ENCODE results near the gene PERP.
"Not testable (repeated sequence)": the region's sequence is repeated elsewhere in the genome, so short reads cannot be mapped to it uniquely, and the experiment has no call there.

Gene PERP

DNA sequence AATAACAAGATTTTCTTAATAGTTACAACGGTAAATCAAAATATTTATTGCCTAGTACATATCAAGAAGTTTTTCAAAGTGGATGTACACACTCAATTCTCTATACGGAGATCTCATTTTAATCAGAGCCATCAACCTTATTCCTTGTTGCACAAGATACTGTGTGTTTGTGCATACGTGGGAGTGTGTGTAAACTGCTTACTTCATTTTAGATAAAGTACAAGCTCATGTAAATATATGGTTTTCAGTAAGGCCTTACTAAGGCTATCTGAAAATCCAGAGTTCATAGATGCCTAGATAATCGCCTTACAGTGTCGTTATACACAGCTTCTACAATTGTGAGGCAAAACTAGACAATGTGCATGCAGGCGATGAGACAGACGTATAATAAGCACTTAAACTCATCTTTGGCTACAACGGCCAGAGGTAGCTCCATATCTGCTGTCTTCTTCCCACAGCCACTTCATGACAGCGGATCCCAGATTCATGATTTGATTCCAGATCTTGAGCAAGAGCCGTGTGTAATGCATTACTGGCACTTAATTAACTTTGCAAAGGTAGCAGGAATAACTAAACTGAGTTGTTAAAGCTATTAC lies 2.5 kb downstream of the PERP start:
- no peak for DNase-seq

DNA sequence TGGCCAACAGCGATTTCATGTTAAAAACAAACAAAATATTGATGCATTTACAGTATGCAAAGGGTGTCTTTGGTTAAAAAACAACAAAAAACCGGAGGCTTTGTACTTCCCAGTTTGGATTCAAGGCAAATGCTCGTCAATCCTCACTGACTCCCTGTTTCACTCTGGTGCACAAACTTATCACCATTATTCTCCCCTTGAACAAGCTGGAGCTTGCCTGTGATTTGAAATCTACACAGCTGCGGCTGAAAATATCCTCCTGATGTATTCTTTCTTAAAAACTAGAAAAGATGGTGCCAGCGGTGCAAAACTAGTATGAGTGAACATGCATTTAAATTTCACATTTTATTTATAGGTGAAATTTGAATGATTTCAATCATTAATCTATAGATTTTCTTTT lies 3.3 kb downstream of the PERP start:
- no peak for DNase-seq

DNA sequence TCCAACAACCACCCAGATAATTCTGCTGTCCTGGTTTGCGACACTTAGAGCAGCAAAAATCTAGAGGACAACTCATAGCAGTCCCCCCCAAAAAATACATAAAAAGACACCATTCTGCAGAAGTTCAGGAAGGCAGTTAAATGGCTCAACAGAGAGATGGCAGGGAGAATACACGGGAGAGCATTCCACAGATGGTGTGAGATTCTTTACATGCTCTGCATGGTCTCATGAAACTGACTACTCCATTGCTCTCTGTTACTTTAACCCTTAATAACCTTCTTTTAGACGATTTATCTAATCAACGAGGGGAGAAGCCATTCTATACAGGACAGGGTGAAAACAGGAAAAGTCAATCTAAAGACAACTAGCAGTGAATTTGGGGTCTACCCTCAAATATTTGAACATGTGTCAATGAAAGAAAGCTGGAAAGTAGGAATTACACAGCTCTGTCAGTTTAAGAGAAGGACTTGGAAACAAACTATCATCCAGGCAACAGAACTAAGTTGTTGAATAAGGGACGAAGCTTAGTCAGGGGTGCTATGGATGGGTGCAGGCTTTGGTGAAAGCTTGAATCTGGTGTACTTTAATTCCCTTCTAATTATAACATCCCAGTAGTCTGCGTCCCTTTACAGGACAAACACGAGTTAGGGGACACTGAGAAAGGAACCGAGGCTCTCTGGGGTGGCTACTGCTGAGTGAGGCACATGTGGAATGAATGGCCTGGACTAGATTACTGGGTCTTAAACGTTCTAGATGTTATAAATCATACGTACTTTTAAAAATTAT lies 5.1 kb downstream of the PERP start:
- no peak for DNase-seq

DNA sequence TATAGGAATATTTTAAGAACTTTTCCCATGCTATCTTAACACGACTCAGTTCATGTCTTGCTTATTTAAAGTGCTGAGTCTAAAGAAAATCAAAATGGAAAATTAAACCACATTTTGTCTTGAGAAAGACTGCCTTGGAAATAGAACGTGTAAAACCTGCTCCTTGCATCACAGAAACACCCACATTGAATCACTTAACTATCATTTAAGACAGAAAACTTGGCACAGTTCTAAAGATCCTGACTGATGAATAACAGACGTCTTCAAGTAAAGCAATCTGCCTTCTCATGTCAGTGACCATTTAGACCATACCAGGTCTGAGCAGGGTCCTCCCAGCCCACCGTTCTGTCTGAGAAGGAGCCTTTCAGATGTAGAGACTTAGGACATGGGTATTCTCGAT lies 7.4 kb downstream of the PERP start:
- no peak for DNase-seq

DNA sequence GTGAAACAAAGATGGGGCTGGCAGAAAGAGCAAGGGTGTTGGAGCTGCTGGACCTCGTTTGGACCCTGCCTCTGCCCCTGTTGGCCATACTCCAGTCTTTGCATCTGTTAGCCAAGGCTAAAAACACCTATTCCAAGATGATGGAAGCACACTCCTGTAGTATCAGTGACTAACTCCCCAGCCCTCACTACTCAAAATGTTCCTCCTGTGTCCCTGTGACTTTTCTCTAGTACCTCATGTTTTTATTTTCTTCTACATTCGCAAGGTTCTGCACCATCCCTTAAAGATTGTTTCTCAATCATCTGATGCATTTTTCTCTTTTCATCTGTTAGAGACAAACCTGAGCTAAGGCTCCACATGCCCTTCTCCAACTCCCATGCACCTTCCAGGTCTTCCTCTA lies 8.9 kb downstream of the PERP start:
- no peak for DNase-seq

DNA sequence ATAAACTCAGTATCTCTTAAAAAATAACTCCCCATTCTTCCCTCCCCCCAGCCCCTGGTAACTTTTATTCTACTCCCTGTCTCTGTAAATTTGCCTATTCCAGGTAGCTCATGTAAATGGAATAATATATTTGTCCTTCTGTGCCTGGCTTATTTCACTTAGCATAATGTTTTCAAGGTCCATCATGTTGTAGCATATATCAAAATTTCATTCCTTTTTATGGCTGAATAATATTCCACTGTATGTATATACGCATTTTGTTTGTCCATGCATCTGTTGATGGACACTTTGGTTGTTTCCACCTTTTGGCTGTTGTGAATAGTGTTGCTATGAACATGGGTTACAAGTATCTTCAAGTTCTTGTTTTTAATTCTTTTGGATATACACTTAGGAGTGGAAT lies 13.0 kb downstream of the PERP start:
- DNase-seq, result no peak

DNA sequence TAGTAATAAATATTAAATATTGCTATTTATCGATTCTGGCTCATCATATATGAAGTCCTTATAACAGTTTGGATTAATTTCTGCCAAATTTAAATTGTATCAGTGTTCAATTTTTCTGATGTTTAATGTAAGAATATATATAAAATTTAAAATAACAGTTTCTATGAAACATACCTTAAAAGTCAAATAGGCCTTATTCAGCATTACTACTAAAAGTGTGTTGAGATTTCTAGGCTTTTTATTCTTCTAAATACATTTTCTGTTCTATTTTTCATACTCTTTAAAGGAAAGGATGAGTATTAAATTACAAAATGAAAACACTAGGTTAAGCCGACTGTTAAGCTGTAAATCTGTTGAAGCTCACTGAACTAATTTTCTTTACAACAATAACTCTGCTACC lies 13.6 kb downstream of the PERP start:
- DNase-seq, result no peak

DNA sequence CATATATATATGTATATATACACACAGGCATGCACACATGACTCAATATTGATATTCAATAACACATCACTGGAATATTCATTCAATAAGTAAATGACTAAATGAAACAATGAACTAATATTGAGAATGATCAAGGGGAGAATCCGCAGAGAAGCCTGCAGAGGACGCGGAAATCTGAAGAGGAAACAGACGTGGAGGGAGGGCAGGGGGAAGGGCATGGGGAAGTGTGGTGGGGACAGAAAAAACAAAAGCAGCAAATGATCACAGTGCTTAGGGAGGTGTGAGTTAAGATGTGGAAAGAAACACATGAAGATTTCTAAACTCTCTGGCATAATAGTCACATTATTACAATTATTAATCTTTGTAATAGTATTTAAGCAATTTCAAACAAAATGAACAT lies 14.5 kb downstream of the PERP start:
- no peak for DNase-seq

DNA sequence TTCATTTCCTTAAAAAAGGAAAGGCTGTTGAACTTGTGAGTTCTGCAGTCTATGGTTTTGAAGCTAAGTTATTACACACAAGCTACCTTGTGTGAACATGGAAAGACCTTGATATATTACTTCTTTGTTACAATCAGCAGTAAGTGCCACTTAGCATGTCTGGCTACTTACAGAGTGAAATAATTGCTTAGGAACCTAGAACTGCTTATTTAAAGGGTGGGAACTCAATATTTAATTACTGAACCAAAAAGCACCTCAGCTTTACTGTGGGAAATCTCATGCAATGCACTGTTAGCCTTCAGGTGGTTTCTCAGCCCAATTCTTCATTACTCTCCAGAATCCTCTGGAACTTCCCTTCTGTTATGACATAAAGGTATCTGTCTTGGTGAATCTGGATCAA lies 17.9 kb downstream of the PERP start:
- no peak for DNase-seq

DNA sequence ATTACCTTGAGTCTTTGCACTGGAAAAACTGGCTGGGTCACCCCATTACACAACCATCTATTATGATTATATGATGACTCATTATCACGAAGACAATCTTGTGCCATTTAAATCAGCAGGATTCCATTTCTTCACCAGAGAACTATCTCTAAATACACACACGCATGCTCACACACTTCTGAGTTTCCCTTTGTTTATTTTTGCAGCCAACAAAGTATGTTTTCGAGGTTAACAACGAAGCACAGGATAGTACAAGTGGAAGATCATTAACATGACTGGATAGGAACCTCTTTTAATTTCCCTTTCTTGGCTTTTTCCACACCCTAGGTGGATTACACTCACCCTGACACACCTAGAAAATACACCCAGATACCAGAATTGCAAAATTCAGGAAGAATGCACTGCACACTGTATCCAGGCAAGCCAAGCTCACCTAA lies 18.9 kb downstream of the PERP start:
- DNase-seq, result no peak

DNA sequence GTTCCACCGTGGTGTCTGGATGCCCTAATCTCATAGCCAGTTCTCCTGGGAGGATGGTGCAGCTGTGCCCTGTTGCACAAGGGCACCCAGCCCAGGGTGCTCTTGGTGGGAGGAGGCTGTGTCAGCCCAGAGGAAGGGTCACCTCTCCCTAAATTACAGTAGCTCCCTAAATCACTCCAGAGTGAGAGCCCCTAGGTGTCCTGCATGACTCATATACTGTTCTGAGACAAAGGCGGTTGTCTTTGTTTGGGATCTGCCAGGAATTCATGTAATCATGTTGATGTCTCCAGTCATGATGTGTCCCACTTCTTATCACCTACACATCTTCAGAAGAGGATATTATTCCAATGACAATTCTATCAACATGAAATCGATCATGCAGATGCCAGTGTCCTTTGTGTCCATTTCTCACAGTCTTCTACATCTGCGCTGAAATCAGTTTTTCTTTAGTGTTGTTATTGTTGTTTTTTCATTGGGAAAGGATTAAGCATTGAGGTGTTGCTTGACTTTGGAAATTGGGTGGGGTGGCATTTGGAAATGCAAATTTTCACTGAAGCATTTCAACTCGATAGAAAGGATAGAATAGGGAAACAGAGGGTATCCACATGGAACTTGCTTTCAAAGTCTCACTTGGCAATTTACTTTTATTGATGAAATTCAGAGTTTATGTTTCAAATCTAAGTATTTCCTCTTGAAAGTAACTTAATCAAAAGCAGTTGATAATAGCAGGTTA lies 19.5 kb downstream of the PERP start:
- no peak for DNase-seq

DNA sequence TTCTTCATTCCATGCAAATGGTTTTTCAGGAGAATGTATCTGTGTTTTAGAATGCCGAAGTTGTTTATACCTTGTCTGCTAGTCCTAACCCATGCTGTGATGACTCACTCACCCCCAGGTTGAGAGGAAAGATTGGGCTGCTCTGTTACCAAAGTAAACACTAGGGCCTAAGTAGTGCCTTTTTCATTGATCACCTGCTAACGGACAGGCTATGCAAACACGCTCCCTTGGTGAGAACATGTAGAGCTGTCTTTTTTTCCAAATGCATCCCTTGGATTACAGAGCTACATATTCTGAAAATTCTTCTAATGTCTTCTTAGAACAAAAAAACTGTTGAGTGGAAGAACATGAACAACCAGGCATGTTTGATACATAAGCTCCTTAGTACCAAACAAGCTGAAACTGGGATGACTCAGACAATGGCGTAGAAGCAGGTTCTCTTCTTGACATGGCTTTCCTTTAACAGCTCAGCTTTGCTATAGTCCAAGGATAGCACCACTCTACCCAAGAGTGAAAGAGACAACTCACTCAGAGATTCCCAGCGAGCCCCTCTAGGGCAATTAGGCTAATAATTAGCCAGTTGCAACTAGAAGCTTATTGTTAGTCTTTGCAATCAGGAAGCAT lies 20.5 kb downstream of the PERP start:
- no peak for DNase-seq

DNA sequence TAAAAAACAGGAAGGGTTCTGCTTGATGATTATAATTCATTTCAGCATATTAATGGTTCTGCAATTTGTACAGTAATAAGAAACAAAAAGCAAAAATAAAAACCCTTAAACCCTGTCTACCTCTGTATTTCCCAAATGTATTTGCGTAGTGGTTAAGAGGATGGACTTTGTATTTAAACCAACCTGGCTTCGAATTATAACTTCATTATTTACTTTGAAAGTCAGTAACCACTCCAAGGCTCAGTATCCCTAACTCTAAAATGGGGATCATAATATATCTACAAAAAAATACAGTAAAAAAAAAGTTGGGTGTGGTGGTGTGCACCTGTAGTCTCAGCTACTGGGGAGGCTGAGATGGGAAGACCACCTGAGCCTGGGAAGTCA lies 21.4 kb downstream of the PERP start:
- no peak for DNase-seq

DNA sequence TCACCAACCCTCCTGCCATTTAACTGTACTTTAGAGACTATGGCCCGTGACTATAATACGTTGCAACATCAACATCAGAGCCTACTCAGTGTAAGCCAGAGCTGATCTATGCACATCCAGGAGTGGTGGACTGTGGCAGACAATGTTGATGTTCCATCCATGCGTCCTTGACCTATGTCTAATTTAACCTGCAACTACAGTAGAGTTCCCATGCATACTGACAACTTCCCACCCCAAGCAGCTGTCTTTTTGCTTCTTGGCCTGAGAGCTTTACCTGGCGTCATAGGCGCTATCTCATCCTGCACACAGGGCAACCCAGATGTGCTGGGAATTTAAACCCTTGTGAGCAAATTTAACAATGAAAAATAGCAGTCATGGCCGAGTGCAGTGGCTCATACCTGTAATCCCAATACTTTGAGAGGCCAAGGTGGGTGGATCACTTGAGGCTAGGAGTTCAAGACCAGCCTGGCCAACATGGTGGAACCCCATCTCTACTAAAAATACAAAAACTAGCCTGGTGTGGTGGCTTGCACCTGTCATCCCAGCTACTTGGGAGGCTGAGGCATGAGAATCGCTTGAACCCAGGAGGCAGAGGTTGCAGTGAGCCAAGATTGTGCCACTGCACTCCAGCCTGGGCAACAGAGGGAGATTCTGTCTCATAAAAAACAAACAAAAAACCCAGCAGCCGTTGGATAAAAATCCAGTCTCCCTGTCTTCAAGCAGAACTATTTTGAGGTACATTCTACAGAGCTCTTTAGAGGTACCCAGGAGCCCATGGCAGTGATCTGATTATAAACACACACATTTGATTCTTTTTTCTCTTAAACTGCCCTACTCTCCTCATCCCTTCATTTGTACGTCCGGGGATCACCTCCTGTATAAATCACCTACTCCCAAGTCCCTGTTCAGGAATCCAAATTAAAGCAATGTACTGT lies 22.0 kb downstream of the PERP start:
- no peak for DNase-seq

DNA sequence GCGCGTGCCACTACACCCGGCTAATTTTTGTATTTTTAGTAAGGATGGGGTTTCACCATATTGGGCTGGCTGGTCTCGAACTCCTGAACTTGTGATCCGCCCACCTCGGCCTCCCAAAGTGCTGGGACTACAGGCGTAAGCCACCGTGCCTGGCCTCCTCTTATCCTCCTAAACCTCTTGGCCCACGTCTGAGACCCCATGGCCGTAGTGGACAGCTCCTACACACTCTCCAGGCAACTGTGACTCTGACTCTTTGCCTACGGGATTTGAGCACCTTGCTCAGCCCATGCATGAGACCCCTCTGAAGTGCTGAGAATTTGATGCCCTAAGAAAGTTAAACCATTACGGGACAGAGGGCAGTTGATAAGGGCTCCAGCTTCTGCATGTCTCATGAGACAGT lies 25.0 kb downstream of the PERP start:
- DNase-seq, result no peak

DNA sequence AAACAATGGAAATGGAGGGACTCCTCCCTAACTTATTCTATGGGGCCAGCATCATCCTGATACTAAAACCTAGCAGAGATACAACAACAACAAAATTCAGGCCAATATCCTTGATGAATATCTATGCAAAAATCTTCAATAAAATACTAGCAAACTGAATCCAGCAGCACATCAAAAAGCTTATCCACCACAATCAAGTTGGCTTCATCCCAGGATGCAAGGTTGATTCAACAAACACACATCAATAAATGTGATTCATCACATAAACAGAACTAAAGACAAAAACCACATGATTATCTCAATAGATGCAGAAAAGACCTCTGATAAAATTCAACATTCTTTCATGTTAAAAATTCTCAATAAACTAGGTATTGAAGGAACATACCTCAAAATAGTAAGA lies 27.7 kb downstream of the PERP start:
- DNase-seq, result not testable (repeated sequence)

DNA sequence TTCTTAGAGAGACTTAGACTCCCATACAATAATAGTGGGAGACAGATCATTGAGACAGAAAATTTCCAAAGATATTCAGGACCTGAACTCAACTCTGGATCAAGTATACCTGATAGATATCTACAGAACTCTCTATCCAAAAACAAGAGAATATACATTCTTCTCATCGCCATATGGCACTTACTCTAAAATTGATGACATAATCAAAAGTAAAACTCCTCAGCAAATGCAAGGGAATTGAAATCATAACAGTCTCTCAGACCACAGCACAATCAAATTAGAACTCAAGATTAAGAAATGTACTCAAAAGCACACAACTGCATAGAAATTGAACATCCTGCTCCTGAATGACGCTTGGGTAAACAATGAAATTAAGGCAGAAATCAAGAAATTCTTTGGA lies 28.7 kb downstream of the PERP start:
- DNase-seq, result no peak

DNA sequence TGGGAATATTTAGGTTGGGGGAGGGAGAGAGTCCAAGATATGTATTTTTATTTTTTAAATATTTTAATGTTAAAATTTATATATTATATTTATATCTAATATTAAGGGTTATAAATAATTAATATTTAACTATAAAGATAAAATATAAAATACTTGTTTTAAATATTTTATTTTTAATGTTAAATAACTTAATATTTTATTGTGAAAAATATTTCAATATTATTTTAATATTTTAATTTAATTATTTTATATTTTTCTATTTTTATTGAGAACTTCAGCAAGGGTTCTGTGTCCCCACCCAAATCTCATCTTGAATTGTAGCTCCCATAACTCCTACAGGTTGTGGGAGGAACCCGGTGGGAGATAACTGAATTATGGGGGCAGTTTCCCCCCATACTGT lies 34.0 kb downstream of the PERP start:
- DNase-seq, result no peak

DNA sequence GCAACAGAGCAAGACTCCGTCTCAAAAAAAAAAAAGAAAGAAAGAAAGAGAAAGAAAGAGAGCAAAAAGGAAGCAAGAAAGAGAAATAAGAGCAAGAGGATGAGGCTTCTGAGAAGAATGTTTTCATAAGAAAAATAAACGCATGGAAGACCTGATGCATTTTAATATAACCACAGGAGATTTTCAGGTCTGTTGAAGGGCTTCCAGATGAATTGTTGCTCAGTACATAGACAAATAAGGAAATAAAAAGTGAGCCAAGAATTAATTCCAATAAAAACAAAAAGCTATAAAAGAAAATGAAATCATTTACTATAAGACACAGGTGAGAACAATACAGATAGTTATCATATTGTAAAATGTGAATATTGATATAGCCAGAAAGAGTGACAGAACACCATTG lies 43.5 kb downstream of the PERP start:
- DNase-seq, result no peak

DNA sequence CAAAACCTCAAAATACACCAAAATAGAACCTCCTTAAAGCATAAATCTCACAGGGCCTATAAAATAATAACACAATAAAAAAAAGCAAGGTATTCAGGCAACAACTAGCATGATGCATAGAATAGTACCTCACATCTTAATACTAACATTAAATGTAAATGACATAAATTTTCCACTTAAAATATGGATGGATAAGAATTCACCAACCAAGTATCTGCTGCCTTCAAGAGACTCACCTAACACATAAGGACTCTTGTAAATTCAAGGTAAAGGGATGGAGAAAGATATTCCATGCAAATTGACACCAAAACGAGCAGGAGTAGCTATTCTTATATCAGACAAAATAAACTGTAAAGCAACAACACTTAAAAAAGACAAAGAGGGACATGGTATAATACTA lies 52.2 kb downstream of the PERP start:
- no peak for DNase-seq

DNA sequence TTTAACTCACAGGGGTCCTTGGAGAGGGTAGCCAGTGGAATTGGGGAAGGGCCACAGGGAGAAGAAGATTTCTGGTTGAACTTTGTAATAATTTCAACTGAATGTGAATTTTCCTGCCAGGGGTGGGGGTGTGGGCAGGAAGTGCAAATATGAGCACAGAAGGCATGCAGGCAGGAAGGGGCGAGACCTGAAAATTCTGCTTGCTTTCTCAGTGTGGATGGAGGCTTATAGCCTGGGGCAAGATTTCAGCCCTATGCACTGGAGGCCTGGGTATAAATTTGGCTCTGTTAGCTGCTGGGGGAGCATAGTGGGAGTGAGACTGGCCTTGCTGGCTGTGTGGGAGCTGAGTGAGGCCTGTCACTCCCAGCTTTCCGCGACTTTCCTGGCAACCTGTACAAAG lies 54.4 kb downstream of the PERP start:
- DNase-seq, result no peak

DNA sequence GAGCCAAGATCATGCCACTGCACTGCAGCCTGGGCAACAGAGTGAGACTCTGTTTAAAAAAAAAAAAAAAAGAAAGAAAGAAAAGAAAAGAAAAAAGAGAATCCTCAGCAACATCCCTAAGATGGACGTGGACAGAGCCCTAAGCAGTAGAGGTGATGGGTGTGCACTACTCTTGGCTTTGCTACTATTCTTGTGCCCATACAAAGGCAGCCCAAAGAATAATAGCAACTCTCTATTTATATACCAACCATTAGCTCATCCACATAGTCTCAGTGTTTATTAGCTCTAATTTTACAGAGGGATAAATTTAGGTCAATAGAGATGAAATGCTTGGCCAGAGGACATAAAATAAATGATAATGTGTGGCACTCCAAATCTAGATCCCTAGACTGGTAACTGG lies 62.2 kb downstream of the PERP start:
- DNase-seq, result no peak

DNA sequence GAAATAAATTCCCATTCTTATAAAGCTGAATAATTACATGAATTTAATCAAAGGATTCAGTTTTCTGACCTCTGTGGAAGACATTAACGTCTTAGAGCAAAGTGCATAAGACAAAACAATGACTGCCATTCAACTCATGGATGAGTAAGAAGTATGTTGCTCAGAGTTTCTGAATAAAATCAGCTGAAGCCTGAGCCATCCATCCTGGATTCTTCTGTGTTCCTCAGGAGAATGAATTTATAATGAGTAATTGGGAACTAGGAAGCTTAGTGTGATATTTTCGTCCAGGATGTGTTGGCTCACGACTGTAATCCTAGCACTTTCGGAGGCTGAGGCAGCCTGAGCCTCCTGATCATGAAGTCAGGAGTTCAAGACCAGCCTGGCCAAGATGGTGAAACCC lies 62.8 kb downstream of the PERP start:
- DNase-seq, result no peak

Data from activated T-cell treated with anti-CD3 and anti-CD28 coated beads, Interleukin-2, amount 50 U/mL, for 1 hour (primary cell).